ENCODE data around the gene FSD1L.

The FSD1L gene

DNA sequence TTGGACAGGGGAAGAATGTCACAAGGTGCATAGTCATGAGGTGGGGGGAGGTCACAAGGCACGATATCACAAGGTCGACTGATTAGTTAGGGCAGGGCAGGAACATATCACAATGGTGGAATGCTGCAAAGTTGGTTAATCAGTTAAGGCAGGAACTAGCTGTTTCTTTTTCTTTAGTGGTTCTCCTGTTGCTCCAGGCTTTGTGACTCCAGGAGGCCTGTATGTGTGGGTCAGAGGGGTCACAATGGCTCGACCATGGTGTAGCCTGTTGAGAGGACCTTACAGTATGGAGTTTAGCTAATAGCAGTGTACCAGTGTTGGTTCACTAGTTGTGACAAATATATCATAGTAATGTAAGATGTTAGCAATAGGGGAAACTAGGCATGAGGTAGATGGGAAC, 12.4 kb upstream of the FSD1L start:
- DNase-seq (ENCODE audit: low spot score): no peak

GRCh38 chr9:105436783-105437182, 11.1 kb upstream of the FSD1L start:
- no peak for DNase-seq (ENCODE audit: low spot score)

- no peak for DNase-seq (ENCODE audit: low spot score)
These were observed 10.1 kb upstream of the FSD1L start for GRCh38 chr9:105437704-105438103.

DNA sequence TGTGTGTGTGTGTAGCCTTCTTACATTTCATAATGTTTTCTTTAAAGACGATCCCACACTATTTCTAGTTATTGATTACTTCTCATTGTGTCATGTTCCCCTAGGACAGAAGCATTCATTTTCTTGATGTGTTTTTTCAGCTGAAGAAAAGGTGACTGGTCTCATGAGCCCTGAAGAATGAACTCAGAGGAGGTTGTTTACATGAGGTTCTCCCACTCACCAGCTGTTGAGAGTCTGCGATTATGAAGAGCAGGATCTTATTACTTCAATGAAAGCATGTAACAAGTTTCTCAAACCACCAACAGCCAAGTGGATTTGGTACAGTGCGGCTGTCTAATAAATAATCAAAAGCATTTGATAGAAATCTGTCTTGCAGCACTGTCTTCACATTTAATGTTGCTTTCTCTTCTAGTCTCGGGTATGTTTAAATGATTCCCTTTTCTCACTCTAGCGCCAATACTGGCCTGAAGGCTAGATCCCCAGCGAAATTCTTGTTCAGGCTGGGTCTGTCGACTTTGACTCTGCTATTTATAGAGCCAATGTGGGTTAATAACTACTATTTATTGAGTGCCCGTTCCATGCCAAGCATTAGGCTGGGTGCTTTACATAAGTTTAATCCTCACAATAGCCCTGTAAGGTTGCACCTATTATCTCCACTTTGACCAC, 9.6 kb upstream of the FSD1L start:
- no peak for DNase-seq (ENCODE audit: low spot score)

DNA sequence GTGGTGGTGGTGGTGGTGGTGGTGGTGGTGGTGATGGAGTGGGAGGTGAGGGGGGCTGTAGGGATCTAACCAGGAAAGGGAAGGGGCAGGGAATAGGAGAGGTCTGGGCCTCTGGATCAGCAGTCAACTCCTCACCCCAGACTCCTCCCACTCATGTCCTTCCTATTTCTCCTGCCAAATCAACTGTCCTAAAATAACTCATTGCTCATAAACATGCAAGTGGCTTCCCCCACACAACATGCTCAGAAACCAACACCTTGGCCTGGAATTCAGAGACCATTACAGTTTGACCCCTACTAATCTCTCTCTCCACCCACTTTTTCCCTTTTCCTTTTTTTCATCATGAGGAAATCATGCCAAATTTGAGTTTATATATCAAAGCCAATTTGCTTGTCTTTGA, 8.4 kb upstream of the FSD1L start:
- no peak for DNase-seq (ENCODE audit: low spot score)

DNA sequence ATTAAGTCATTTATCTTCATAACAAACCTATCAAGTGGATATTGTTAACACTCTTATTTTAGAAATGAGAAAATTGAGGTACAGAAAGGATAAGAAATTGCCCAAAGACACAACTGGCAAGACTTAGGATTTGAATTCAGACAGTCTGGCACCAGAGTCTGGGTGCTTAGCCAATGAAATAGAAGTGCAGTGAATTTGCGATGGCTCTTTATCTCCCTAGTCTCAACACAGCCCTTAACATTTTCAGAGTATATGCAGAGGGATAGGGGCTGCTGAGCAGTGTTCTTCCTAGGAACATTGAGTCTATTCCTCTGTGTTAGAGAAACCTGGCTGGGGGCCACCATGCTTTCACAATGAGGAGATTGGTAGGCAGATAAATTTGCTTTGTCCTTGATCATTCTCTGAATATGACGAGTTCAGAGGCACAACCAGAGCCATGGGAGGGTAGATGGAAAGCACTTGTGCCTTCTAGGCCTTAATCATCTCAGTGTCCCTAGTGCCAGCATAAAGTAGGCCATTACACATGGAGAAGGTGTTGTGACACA, 6.1 kb upstream of the FSD1L start:
- no peak for DNase-seq (ENCODE audit: low spot score)

DNA sequence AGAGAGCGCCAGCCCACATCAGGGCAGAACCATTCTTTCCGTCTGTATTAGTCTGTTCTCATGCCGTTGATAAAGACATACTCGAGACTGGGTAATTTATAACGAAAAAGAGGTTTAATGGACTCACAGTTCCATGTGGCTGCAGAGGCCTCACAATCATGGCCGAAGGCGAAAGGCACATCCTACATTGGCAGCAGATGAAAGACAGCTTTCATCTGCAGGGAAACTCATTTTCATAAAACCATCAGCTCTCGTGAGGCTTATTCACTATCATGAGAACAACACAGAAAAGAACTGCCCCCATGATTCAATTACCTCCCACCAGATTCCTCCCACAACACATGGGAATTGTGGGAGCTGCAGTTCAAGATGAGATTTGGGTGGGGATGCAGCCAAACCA, 4.7 kb upstream of the FSD1L start:
- DNase-seq (ENCODE audit: low spot score): no peak

DNA sequence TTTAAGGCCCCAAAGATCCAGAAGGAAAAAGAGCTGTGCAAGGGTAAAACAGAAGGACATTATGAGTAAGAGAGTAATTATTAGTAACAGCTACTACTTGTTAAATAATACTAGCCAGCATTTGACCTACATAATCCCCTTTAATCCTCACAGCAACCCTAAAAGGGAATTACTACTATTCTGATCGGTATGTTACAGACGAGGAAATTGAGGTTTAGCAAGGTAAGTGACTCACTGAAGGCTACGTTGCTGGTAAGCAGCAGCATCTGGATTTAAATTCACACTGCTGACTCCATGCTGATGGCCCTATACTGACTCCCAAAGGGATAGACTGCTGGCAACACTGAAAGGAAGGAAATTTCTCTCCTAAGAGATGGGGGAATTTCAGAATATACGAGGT, 3.7 kb upstream of the FSD1L start:
- no peak for DNase-seq (ENCODE audit: low spot score)

DNA sequence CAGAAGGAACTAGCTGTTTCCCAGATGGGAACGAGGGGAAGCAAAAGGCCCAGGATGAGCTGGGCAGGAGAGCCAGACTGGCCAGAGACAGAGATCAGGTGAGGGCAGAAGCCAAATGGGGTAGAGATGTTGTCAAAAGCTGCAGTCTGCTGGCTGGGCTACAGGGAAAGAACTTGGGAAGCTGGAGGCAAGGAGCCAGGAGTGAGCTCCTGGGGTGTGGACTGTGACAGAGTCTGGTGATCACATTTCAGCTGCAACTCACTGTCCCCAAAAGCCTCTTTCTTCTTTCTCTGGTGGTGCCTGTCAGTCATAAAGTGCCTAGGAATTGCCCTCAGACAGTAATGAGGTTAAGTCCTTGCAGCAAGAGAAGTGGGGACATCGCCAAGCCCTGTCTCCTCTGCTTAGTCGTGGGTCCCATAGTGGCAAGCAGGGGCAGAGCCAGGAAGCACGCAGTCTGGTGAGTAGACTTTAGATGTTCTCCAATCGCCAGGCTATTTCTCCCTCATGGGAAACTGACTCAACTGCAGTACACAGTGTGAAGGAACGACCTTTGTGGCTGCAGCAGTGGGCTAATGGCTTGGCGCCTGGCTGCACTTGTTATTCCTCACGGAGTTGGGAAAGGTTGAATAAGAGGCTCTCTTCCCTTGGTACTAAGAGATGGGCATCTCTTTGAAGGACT, 2.5 kb upstream of the FSD1L start:
- no peak for DNase-seq (ENCODE audit: low spot score)

DNA sequence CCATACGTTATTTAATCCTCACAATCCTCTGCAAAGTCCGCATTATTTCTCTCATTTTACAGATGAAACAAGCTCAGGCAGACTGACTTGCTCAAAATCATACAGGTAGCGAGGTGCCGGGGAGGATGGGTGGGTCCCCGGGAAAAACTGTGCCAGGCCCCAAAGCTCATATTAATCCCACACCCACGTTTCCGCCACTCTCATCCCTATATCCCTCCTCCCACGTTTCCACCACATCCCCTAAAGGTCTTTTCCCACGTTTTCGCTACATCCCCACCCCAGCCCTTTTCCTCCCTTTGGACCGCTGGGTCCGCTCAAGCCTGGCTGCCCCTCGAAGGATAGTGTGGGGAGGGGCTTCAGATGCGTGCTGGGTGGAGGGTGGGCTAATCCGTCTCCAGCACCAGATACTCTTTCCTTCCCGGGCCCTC, 434 bp upstream of the FSD1L start:
- no peak for DNase-seq (ENCODE audit: low spot score)

- no peak for DNase-seq (ENCODE audit: low spot score)
These were observed 1.2 kb downstream of the FSD1L start for GRCh38 chr9:105449081-105449480.

- DNase-seq (ENCODE audit: low spot score): no peak
These were observed 4.4 kb downstream of the FSD1L start for GRCh38 chr9:105452185-105452584.

DNA sequence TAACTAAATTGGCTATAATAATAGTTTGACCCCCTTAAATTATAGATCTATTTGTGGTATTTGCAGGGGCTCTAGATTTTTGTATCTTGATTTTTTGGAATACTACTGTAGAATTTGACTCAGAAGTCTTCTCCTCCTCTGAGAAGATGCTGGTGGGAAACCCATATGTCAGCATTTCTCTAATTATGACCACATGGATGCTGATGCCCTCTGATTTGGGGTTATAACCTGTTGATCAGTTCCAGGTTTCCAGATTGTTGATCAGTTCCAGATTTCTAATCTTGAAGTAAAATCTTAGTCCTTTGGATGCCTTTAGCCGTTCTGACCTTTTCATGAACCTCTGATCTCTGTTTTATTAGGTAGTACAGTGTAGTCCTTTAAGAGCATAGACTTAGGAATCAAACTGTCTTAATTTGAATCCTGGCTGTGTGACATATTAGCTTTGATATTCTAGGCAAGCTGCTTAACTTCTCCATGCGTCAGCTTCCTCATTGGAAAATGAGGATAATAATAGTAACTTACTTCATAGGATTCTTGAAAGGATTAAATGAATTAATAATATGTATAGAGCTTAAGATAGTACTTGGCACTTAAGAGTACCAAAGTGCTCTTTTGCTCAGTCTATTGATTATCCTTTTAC, 8.1 kb downstream of the FSD1L start:
- no peak for DNase-seq (ENCODE audit: low spot score)

DNA sequence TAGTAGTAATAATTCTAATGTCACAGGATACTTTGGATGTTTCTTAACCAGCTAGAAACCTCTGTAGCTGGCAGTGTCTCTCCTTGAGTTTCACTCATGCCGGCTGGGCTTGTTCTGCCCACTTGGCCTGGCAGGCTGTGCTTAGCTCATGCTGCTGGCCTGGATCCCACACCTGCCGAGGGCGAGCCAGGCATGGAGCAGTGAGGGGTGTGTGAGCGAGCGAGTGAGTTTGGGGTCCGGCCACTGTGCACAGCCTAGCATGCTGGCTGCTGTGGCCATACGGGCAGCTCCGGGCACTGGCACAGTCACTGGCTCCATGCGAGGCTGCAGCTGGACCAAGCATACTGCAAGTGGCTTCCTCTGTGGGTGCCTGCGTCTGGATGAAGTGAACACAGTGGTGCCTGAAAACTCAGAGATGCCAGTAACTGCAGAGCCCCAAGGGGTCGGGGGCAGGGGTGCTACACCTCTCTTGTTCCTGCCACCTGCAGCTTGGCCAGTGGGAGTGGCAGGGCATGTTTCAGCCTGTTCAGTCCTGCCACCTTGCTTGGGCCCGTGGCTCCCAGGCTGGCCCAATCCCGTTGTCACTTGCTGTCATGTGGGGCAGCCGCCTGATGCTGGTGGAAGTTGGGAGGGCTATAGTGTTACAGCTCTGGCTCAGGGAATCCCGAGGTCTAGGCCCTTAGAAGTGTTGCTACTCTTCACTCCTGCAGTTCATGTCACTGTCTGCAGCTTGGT, 9.9 kb downstream of the FSD1L start:
- DNase-seq (ENCODE audit: low spot score): no peak

DNA sequence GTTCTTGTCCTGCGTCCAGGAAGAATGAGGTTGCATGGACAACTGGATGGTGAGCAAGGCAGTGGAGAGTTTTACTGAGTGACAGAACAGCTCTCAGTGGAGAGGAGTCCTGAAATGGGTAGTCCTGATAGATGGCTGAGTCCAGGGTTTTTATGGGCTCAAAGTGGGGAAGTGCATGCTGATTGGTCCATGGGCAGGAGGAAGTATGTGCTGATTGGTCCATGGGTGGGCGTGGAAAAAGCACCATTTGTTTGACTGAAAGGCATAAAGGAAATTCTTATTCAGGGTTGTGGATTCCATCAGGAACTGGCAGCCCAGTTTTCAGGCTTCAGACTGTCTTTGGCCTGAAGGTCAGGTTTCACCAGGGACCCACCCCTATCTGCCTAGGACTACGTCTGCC, 10.6 kb downstream of the FSD1L start:
- no peak for DNase-seq (ENCODE audit: low spot score)

- no peak for DNase-seq (ENCODE audit: low spot score)
These were observed 11.5 kb downstream of the FSD1L start for GRCh38 chr9:105459336-105459735.

- DNase-seq (ENCODE audit: low spot score): no peak
These were observed 19.1 kb downstream of the FSD1L start for GRCh38 chr9:105466898-105467455.

- DNase-seq (ENCODE audit: low spot score): no peak
These were observed 21.0 kb downstream of the FSD1L start for GRCh38 chr9:105468875-105469274.

GRCh38 chr9:105473221-105473620, 25.4 kb downstream of the FSD1L start:
- no peak for DNase-seq (ENCODE audit: low spot score)

DNA sequence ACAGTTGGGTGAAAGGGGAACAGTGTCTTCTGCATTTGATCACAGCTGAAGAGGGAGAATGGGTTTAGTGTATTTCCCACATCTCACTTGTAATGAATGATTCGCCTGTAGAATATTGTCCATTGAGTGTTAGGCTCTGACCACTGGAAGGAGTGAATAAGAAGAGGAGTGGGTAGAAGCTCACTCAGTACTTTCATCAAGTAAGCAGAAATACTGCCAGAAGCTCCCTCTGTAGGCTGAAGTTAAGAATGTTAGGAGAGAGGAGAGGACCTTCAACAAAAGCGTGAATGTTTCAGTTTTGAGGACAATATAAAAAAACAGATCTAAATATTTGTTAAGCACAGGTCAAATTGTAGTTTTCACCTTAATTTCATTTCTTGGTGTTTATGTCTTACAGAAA, 27.5 kb downstream of the FSD1L start:
- DNase-seq (ENCODE audit: low spot score): no peak

GRCh38 chr9:105479846-105480245, 32.0 kb downstream of the FSD1L start:
- no peak for DNase-seq (ENCODE audit: low spot score)

- no peak for DNase-seq (ENCODE audit: low spot score)
These were observed 35.8 kb downstream of the FSD1L start for GRCh38 chr9:105483618-105484017.

Measured in hematopoietic multipotent progenitor cell treated with erythropoietin and hydrocortisone succinate and interleukin-3 and kit ligand, for 15 days (in vitro differentiated cells).